Caki2 (cell line): ENCODE measurements around the gene PCSK9. TPM values are rescaled to one million over a fixed set of nuclear protein-coding genes. Genes with fewer than 3 reads are reported as not detected.

Experiments used
- DNase-seq: peaks from one replicate; pipeline ENCODE4 v3.0.0-alpha.2; 2015; ENCODE audit warnings: low read depth
- in situ Hi-C: cut with HindIII; loops from 2 replicates; pipeline ENCODE4 v1.10.0; 2016; ENCODE audit warnings: low sequenced_read_pairs, low pct_unique_long_range_greater_than_20kb, mixed read lengths
- total RNA-seq: library from RNA; depleted of rRNA; stranded (reverse); fragments of >200 nt; shearing (Covaris generic); gene quantifications from 2 replicates; pipeline ENCODE4 v1.2.3, GENCODE V29; 2014; ENCODE audit warnings: low replicate concordance

The PCSK9 gene
- total RNA-seq, 1 experiment from 2014 or later: not detected

GRCh38 chr1:55065648-55066047 lies 26.3 kb downstream of the PCSK9 start:
- in situ Hi-C loops: no loop called here
- DNase-seq: no peak

DNA sequence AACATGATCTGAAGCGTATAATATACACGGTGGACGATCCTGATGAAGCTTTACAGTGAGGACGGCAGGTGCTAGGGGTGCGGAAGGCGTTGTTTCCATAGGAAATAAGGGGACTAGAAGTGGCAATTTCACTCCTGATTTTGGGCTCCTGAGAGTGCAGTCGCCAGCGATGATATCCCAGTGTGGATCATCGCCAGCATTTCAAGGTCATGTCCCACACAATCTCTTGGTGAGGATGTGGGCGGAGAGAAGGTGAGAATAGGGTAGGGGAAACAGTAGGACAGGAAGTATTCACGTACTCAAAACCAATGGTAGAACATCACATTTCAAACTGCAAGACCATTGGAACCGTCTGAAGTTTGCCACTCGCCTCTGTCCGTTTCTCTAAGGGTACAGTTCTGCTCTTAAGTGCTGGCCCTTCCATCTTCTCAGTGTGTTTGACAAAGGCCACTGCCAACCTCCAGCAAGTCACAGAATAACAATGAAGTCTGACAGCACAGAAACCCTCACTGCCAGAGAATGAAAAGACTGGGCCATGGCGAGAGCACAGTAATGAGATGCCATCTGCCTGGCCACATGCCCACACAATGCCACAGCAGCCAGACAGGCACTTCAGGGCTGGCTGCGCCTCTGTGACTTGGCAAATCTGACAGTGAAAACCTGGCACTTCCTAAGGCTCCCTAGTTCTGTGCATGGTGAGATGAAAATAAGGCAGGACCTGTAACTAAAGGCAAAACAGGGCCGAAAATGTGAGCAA lies 27.9 kb downstream of the PCSK9 start:
- no peak for DNase-seq
- in situ Hi-C loops: no loop called here

GRCh38 chr1:55067914-55068313 lies 28.6 kb downstream of the PCSK9 start:
- DNase-seq: no peak
- in situ Hi-C loops: no loop called here

GRCh38 chr1:55068638-55069037 lies 29.3 kb downstream of the PCSK9 start:
- in situ Hi-C loops: no loop called here
- DNase-seq: no peak

DNA sequence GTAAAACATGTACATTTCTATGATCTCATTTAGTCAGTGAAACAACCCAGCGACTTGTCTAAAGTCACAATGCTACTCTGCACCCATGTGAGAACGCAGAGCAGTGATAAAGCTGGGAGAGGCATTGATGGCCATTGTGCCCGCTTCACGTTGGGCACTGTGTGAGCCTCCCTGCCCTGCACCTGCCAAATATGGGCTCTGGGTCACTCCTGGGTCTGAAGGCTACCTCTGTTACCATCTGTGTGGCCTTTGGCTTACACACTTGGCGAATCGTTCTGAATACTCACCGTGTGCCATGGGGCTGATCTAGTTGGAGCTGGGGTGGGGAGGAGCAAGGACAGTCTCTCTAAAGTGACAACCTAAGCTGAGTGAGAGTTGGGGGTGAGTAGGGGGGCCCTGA lies 29.9 kb downstream of the PCSK9 start:
- in situ Hi-C loops: no loop called here
- no peak for DNase-seq

DNA sequence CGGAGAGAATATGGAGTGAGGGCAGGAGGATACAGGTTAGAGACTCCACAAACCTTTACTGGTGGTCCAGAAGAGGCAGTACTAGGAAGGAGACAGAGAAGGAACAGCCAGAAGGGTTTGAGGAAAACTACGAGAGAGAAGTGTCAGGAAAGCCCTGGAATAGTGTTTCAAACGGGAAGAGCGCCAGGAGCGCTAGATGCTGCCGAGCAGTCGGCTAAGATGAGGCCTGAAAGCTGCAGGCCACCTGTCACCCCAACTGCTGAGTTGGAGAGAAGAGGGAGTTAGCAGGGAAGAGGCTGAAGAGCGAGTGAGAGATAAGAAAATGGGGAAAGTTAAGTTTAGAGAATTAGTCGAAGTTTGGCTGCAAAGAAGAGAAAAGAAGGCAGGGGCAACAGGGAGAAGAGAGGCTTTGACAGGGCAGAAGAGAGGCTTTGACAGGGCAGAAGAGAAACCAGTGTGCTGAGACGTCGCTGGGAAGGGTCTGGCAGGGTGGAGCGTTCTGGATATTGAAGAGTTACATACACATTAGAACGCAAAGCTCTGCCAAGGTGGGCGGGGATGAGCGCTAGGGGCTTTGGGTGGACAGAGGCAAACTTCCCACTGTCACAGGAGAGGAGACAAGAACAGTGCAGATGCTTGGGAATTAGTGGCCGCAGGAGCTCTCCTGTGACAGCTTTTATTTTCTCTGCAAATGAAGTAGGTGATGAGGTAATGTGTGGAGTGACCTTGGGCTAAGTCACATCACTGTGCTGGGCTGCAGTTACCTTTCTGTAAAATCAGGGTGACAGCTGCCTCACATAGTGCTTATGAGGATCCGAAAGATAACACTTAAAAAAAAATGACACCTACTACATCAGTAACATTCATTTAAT lies 31.2 kb downstream of the PCSK9 start:
- in situ Hi-C loops: no loop called here
- no peak for DNase-seq

- in situ Hi-C loops: no loop called here
- peak; percentile 44 for DNase-seq
Observed at GRCh38 chr1:55071477-55071876, 32.1 kb downstream of the PCSK9 start.

DNA sequence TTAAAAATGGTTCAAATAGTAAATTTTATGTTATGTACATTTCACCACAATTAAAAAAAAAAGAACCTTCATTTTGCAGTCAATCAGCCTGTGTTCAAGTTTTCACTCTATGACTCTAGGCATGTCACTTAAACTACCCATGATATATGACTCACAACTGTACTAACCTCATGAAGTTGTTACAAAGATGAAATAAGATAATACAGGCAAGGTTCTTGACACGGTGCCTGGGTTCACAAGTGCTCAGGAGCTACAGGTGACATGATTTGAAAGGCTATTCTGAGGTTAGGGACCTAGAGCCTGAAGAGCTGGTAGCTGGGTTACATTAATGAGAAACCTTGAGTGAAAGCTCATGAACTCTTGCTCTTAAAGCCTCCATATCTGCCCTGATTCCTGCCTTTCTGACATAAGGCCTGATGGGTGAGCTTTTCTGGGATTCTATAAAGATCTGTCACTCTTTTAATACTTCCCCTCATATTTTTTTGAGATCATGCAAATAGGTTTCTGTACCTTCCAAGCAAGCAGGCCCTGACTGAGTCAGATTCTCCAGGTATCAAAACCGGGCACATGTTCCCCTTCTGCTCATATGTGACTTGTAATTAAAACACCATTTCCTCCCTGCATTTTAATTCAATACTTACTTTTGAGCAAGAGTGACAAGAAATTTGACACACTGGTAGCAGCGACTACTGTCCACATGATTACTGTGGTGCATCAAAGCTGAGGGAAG lies 34.0 kb downstream of the PCSK9 start:
- no peak for DNase-seq
- in situ Hi-C loops: no loop called here

GRCh38 chr1:55074455-55074854 lies 35.1 kb downstream of the PCSK9 start:
- in situ Hi-C loops: no loop called here
- no peak for DNase-seq

- DNase-seq: no peak
- in situ Hi-C loops: no loop called here
Observed at GRCh38 chr1:55076356-55076755, 37.0 kb downstream of the PCSK9 start.

DNA sequence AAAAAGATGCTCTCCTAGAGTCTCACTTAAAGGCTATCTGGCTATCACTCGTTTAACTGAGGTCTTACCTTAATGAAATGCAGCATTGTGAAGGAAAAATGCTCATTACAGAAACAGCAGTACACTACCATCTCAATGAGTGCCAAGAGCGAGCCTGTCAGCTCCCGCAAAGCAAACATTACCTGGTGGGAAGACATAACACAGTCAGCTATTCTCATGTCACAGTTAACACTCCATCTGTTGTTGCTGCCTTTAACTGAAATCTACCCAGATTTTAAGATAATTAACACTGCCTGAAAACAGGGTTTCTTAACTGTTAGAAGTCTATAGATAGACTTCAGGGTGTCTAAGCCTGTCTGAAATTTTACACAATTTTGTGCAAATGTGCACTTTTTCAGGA lies 39.1 kb downstream of the PCSK9 start:
- in situ Hi-C loops: no loop called here
- DNase-seq: no peak

- in situ Hi-C loops: no loop called here
- DNase-seq: no peak
Observed at GRCh38 chr1:55079651-55080050, 40.3 kb downstream of the PCSK9 start.

GRCh38 chr1:55081188-55081904 lies 42.0 kb downstream of the PCSK9 start:
- in situ Hi-C loops: no loop called here
- DNase-seq: peak; percentile 30

DNA sequence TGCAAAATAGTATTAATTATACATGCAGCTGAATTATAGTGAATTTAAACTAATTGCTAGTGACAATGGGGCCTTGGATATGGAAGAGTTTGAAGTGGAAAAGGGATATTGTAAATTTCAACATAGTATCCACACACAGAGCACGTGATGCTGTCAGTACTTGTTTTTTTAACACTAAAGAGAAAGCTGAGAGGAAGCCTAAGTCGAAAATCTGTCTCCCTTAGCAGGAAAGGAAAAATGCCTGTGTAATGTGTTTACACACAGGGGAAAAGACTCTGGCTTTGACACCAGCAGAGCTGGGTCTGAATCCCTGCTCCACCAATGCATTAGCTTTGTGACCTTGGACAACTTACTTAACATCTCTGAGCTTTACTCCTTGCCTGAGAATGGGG lies 42.6 kb downstream of the PCSK9 start:
- in situ Hi-C loops: no loop called here
- no peak for DNase-seq

GRCh38 chr1:55084257-55084656 lies 44.9 kb downstream of the PCSK9 start:
- in situ Hi-C loops: no loop called here
- no peak for DNase-seq

- no peak for DNase-seq
- in situ Hi-C loops: no loop called here
Observed at GRCh38 chr1:55087439-55087838, 48.1 kb downstream of the PCSK9 start.

- in situ Hi-C loops: no loop called here
- DNase-seq: no peak
Observed at GRCh38 chr1:55088413-55088812, 49.1 kb downstream of the PCSK9 start.

- no peak for DNase-seq
- in situ Hi-C loops: no loop called here
Observed at GRCh38 chr1:55089683-55090082, 50.3 kb downstream of the PCSK9 start.
